ENCODE results near the gene SLC37A1. TPM values are rescaled to one million over a fixed set of nuclear protein-coding genes. Genes with fewer than 3 reads are reported as not detected.

Gene SLC37A1
- total RNA-seq, 1 experiment from 2014 or later: 37.7 TPM

GRCh38 chr21:42563686-42564085, 50.0 kb downstream of the SLC37A1 start:
- no peak overlapping the region for H4K8ac ChIP-seq (replicated peaks; ENCODE audit: insufficient read length, low read depth, low read length)
- H3K27me3 ChIP-seq (ENCODE audit: insufficient read depth, low read length): no peaks in the 10 kb centered on the region
- Mint-ChIP-seq H3K36me3 (ENCODE audit: insufficient read depth in 1 of 3, low read depth in 3 of 3) (peaks cover 0 to 80% (median 51%) of the 10 kb centered on the region in 3 experiments; a peak in 5 of 7 replicates), H3K27me3 (ENCODE audit: low read depth) (no peaks in the 10 kb centered on the region), H3K9me3 (no peaks in the 10 kb centered on the region), H3K4me3 (no peak overlapping the region), H3K4me1 (peaks cover 0 to 5% of the 10 kb centered on the region in 2 experiments; a peak in 2 of 4 replicates), H3K27ac (peak overlapping the region in 1 of 3 experiments; percentile 28; a peak in 2 of 7 replicates)
- TF ChIP-seq, protein P1, sequence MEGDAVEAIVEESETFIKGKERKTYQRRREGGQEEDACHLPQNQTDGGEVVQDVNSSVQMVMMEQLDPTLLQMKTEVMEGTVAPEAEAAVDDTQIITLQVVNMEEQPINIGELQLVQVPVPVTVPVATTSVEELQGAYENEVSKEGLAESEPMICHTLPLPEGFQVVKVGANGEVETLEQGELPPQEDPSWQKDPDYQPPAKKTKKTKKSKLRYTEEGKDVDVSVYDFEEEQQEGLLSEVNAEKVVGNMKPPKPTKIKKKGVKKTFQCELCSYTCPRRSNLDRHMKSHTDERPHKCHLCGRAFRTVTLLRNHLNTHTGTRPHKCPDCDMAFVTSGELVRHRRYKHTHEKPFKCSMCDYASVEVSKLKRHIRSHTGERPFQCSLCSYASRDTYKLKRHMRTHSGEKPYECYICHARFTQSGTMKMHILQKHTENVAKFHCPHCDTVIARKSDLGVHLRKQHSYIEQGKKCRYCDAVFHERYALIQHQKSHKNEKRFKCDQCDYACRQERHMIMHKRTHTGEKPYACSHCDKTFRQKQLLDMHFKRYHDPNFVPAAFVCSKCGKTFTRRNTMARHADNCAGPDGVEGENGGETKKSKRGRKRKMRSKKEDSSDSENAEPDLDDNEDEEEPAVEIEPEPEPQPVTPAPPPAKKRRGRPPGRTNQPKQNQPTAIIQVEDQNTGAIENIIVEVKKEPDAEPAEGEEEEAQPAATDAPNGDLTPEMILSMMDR (conservative IDR thresholded peaks at IDR 0.05): no peak
- no peak overlapping the region for H2BK12ac ChIP-seq (ENCODE audit: insufficient read length, low read depth, low read length)
- H3K79me2 ChIP-seq (ENCODE audit: insufficient read depth, low read length): no peaks in the 10 kb centered on the region
- H3K27ac ChIP-seq (ENCODE audit: insufficient read length, low read depth, low read length): no peak overlapping the region
- H3K4me2 ChIP-seq (ENCODE audit: insufficient read depth, insufficient read length, low read length): no peak overlapping the region
- no peak overlapping the region for H3K23ac ChIP-seq (ENCODE audit: insufficient read length, low read depth, low read length)
- H4K5ac ChIP-seq (ENCODE audit: insufficient read length, low read depth, low read length): no peak overlapping the region
- no peaks in the 10 kb centered on the region for H3K23me2 ChIP-seq (ENCODE audit: insufficient read length, low read depth, low read length, poor library complexity, severe bottlenecking)
- H3K56ac ChIP-seq (ENCODE audit: insufficient read length, low read depth, low read length): no peak overlapping the region
- H2AFZ ChIP-seq (ENCODE audit: low read length): no peak overlapping the region
- no peak overlapping the region for H2AK5ac ChIP-seq (ENCODE audit: insufficient read length, low read length)
- H3K4me1 ChIP-seq (ENCODE audit: insufficient read depth, low read length): no peaks in the 10 kb centered on the region
- H3K9ac ChIP-seq (ENCODE audit: extremely low read depth, insufficient read length, low read length): no peak overlapping the region
- H2BK120ac ChIP-seq (ENCODE audit: low read depth, low read length, poor library complexity, severe bottlenecking): no peak overlapping the region
- H3K18ac ChIP-seq (ENCODE audit: insufficient read length, low read depth, low read length): no peak overlapping the region
- H3K4ac ChIP-seq (ENCODE audit: low read depth, low read length): no peak overlapping the region
- H2BK20ac ChIP-seq (ENCODE audit: low read depth, low read length, poor library complexity, severe bottlenecking): no peak overlapping the region
- no peak overlapping the region for H2BK5ac ChIP-seq (ENCODE audit: insufficient read length, low read length)
- H4K20me1 ChIP-seq (ENCODE audit: control insufficient read depth, insufficient read depth, insufficient read length): no peaks in the 10 kb centered on the region
- no CpG with 5 or more reads among the region's 14 CpGs for WGBS (ENCODE audit: extremely low coverage, insufficient read length, low lambda C conversion rate)
- H3K9me3 ChIP-seq (ENCODE audit: control insufficient read depth, low read depth, low read length): no peaks in the 10 kb centered on the region
- H2BK15ac ChIP-seq (ENCODE audit: low read depth, low read length): no peak overlapping the region
- DNase-seq: no peak
- no peak overlapping the region for H4K91ac ChIP-seq (ENCODE audit: insufficient read length, low read depth, low read length)
- no peak overlapping the region for H3T11ph ChIP-seq (ENCODE audit: low read length)
- no peaks in the 10 kb centered on the region for H3K79me1 ChIP-seq (ENCODE audit: insufficient read depth, low read depth, low read length, poor library complexity, severe bottlenecking)
- no peak overlapping the region for H3K14ac ChIP-seq (ENCODE audit: insufficient read depth, low read length)
